ENCODE results near the gene KRTAP10-2. TPM values are rescaled to one million over a fixed set of nuclear protein-coding genes. Genes with fewer than 3 reads are reported as not detected.

The KRTAP10-2 gene
- total RNA-seq, 1 experiment from 2014 or later = not detected

DNA sequence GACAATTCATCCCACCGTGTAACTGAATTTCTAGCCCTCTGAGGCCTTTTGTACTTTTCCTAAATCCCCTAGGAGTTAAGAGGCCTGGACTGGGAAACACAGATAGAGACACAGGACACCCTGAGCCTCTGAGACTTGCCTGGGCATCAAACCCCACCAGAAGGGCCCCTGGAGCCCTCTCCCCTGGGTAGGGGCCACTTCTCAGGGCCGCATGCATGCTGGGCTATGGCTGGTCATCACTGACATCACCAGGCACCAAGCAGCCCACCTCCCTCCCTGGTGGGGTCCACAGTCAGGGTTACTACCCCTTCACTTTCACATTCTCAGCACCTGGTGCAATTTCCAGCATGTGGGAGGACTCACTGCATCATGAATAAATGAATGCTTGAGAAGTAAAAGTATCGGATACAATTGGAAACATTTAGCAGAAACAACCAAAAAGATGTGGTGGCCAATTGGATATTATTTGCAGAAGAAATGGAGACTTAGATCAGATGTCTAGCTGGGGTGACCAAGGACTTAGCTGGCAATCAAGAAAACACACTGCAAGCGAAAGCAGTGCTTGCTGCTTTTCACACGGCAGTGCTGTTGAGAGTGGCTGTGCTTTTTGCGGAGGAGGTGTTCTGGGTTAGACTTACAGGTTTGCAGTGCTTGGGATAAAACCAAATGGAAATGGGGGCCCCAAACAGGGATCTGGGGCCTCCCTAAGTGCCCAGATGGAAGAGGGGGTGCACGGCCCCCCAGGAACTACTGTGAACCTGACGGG, 48.1 kb upstream of the KRTAP10-2 start:
- H3K4me3 ChIP-seq = no peak overlapping the region
- H4K20me1 ChIP-seq (ENCODE audit: insufficient read depth) = no peaks in the 10 kb centered on the region
- H3F3A ChIP-seq (ENCODE audit: insufficient read depth, low read depth) = no peaks in the 10 kb centered on the region
- H3K36me3 ChIP-seq (ENCODE audit: low read depth) = no peaks in the 10 kb centered on the region
- H2AFZ ChIP-seq = no peak overlapping the region
- no peak overlapping the region for H3K27ac ChIP-seq
- H3K27me3 ChIP-seq (ENCODE audit: insufficient read depth, low read depth) = peaks cover 65% of the 10 kb centered on the region
- no TSS peak for BruUV-seq (replicated peaks)
- no peak overlapping the region for H3K4me2 ChIP-seq
- H3K4me1 ChIP-seq (replicated peaks; ENCODE audit: insufficient read depth) = no peaks in the 10 kb centered on the region
- ChIA-PET CTCF (no interaction called here), POLR2A (ENCODE audit: unreplicated experiment) (no interaction called here)
- no peaks in the 10 kb centered on the region for H3K9me3 ChIP-seq (ENCODE audit: insufficient read depth, low read depth)
- H3K9me2 ChIP-seq (ENCODE audit: insufficient read depth) = no peaks in the 10 kb centered on the region
- TF ChIP-seq CTCF (conservative IDR thresholded peaks at IDR 0.05) (no peak), EZH2 (IDR thresholded peaks at IDR 0.05; ENCODE audit: low read depth) (no peak)
- DNase-seq = no peak
- intact Hi-C loops (cut with micrococcal nuclease; ENCODE audit: unreplicated experiment) = no loop called here
- H3K79me2 ChIP-seq (ENCODE audit: low read depth) = no peaks in the 10 kb centered on the region

DNA sequence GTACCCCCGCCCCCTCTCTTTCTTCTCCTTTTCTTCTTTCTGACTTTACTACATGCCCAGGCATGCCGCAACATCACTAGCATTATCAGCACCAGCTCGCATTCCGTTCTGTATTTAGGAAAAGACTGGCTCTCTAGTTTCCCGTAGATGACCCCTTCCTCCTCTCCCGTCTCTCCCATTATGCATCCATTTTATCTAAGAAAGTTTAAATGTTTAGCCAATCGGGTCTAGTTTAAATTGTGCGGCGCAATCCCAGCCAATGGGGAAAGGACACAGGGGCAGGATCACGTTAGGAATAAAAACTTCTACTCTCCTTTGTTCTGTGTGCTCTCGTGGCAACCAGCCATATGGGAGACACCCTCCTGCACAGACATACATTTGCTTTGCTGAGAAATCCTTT, 46.8 kb upstream of the KRTAP10-2 start:
- H3K27me3 ChIP-seq (ENCODE audit: insufficient read depth, low read depth) = peaks cover 69% of the 10 kb centered on the region
- no peak overlapping the region for H2AFZ ChIP-seq
- intact Hi-C loops (cut with micrococcal nuclease; ENCODE audit: unreplicated experiment) = no loop called here
- no peak for DNase-seq
- H3K4me3 ChIP-seq = no peak overlapping the region
- no peaks in the 10 kb centered on the region for H3K9me2 ChIP-seq (ENCODE audit: insufficient read depth)
- CTCF ChIA-PET = no interaction called here
- no peaks in the 10 kb centered on the region for H3K9me3 ChIP-seq (ENCODE audit: insufficient read depth, low read depth)
- no peaks in the 10 kb centered on the region for H3K79me2 ChIP-seq (ENCODE audit: low read depth)
- TF ChIP-seq CTCF (conservative IDR thresholded peaks at IDR 0.05) = no peak
- TF ChIP-seq EZH2 (IDR thresholded peaks at IDR 0.05; ENCODE audit: low read depth) = no peak
- H3K36me3 ChIP-seq (ENCODE audit: low read depth) = no peaks in the 10 kb centered on the region
- H3K4me2 ChIP-seq = no peak overlapping the region
- H4K20me1 ChIP-seq (ENCODE audit: insufficient read depth) = no peaks in the 10 kb centered on the region
- H3K4me1 ChIP-seq (replicated peaks; ENCODE audit: insufficient read depth) = no peaks in the 10 kb centered on the region
- POLR2A ChIA-PET (ENCODE audit: unreplicated experiment) = no interaction called here
- BruUV-seq (replicated peaks) = no TSS peak
- no peaks in the 10 kb centered on the region for H3F3A ChIP-seq (ENCODE audit: insufficient read depth, low read depth)
- no peak overlapping the region for H3K27ac ChIP-seq

GRCh38 chr21:44596068-44596725, 44.9 kb upstream of the KRTAP10-2 start:
- no peaks in the 10 kb centered on the region for H4K20me1 ChIP-seq (ENCODE audit: insufficient read depth)
- peak in 1 of 2 experiments; percentile 47 for DNase-seq
- CTCF ChIA-PET = no interaction called here
- BruUV-seq (replicated peaks) = no TSS peak
- H3K79me2 ChIP-seq (ENCODE audit: low read depth) = no peaks in the 10 kb centered on the region
- no peaks in the 10 kb centered on the region for H3F3A ChIP-seq (ENCODE audit: insufficient read depth, low read depth)
- H3K36me3 ChIP-seq (ENCODE audit: low read depth) = no peaks in the 10 kb centered on the region
- no peak overlapping the region for H3K4me3 ChIP-seq
- H3K9me2 ChIP-seq (ENCODE audit: insufficient read depth) = no peaks in the 10 kb centered on the region
- TF ChIP-seq CTCF (conservative IDR thresholded peaks at IDR 0.05) (no peak), EZH2 (IDR thresholded peaks at IDR 0.05; ENCODE audit: low read depth) (no peak)
- no peaks in the 10 kb centered on the region for H3K4me1 ChIP-seq (replicated peaks; ENCODE audit: insufficient read depth)
- peaks cover 70% of the 10 kb centered on the region for H3K27me3 ChIP-seq (ENCODE audit: insufficient read depth, low read depth)
- no peak overlapping the region for H2AFZ ChIP-seq
- no peaks in the 10 kb centered on the region for H3K9me3 ChIP-seq (ENCODE audit: insufficient read depth, low read depth)
- intact Hi-C loops (cut with micrococcal nuclease; ENCODE audit: unreplicated experiment) = no loop called here
- no peak overlapping the region for H3K4me2 ChIP-seq
- POLR2A ChIA-PET (ENCODE audit: unreplicated experiment) = no interaction called here
- no peak overlapping the region for H3K27ac ChIP-seq
